HG02588 (cell line): ENCODE data around the gene PIP4K2A.

ENCODE experiments used
- ATAC-seq: cut with Tn5 transposase; IDR thresholded peaks from one replicate; pipeline ENCODE4 v1.9.1; 2021; ENCODE audit warnings: mild to moderate bottlenecking, moderate library complexity; ENCODE audit not compliant: unreplicated experiment

Gene PIP4K2A

GRCh38 chr10:22561909-22562308 lies 152.5 kb downstream of the PIP4K2A start:
- ATAC-seq = no peak

- no peak for ATAC-seq
These were observed 153.5 kb downstream of the PIP4K2A start for GRCh38 chr10:22560913-22561239.

DNA sequence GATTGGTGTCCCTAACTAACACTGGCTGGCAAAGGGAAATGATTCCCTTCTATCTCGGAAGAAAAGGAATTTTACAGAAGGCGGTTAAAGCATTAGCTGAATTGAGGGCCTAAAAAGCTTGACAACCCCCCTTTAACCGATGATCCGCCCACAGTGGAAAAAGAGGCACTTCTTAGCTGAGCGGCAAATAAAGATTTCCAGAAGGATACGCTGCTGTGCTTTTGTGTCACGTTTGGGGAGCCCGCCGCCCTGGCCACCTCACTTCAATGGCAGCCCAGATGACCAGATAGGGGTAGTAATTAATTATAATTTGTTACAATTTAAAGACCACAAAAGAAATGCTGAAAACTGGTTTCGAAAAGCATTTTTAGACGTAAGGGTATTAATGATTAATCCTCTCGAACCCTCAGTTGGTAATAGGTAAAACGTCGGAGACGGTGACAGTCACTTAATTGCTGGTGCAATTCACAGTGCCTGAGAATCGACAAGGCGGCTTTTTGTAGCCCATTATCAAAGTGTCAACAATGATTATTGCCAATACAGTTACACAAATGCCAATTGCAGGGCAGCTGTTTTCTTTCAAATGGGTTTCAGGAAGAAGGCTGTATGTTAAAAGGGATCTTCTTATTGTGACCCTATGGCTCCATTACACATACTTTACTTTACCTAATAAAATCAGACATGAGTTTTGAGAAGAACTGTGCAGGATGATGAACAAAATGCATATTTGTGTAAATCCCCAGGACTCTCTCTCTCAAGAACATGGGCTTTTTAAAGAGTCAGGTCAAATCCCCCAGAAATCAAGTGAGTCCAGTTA lies 154.1 kb downstream of the PIP4K2A start:
- ATAC-seq = no peak

DNA sequence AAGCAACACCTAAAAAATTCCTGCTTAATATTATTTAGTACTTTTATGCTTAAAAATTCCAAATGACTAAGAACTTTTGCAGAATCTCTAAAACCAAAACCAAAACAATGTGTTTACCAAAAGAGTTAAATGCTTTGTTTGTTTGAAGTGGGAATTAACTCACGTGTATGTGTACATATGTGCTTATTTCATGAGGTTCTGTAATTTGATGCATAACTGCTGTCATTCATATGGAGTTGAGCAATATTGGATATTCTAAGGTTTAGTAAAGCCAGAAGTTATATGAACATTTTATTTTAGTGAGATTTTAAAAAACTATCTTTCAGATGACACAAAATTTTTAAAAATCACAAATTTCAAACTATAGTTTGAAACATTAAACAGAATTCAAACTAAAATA lies 157.1 kb downstream of the PIP4K2A start:
- no peak for ATAC-seq

DNA sequence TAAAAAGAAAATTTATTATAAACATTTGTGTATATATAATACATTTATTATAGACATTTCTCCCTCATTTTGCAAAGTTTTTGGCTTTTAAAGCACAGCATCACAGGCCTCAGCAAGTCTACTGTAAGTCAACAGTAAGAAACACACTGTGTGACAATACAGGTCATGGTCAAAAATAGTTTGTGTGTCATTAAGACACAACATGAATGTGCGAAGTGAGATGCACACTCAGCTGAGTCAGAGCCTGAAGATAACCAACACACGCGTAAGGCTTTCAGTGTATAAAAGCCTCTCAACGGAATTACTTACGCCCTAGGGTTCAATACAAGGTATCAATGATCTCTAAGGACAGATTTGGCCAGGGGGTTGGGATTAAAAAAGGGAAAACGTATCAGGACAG lies 157.6 kb downstream of the PIP4K2A start:
- ATAC-seq = no peak

DNA sequence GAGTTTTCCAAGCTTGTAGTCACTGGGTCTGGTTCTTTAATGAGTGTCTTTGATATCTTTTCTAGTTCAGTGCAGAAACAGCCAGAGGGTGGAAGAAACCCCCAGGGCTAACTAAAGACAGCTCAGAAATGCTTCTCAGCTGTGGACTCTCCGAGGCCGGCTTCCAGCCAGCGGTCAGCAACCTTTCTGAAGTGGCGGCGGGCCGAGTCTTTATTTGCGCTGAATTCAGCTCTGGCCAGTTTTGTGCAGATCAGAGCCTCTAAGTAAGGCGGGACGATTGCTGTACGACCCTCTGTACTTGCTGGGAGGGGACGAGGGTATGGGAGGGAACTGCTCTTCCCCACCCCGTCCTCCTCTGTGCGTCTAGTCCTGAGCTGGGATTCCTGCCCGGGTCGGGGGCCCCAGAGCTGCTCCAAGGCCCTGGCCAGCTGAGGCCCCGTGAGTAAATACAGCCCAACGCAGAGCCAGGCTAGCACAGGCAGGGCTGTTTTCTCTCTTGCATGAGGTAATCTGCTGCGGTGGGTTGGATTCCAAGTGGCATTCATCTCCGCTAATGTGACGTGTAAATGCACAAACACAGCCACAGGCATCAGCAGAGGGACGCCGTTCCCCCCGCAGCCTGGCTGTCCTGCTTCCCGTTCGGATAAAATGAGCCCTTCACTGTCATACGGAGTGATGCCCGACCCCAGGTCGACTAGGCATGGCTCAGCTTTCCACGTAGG lies 159.8 kb downstream of the PIP4K2A start:
- no peak for ATAC-seq

- ATAC-seq = no peak
These were observed 160.9 kb downstream of the PIP4K2A start for GRCh38 chr10:22553452-22553995.

DNA sequence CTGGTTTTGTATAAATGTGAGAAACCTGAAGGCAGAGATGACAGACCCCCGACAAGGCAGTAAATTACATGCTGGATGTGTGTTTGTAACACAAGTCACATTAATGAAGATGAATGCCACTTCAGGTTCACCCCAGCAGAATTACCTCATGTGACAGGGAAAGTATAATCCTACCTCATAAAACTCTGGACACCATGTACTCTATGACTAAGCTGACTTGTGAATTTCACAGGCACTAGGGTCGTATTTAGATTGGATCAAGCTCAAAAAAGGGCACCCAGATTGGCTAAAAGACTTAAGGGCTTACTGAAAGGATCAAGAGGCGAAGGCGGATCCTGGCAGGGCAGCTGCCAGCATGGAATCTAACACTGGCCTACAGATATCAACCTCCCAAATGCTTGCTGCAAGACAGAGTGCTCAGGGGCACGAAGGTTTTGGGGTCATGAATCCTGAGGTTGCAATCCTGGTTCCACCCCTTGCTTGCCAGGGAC lies 161.4 kb downstream of the PIP4K2A start:
- no peak for ATAC-seq

DNA sequence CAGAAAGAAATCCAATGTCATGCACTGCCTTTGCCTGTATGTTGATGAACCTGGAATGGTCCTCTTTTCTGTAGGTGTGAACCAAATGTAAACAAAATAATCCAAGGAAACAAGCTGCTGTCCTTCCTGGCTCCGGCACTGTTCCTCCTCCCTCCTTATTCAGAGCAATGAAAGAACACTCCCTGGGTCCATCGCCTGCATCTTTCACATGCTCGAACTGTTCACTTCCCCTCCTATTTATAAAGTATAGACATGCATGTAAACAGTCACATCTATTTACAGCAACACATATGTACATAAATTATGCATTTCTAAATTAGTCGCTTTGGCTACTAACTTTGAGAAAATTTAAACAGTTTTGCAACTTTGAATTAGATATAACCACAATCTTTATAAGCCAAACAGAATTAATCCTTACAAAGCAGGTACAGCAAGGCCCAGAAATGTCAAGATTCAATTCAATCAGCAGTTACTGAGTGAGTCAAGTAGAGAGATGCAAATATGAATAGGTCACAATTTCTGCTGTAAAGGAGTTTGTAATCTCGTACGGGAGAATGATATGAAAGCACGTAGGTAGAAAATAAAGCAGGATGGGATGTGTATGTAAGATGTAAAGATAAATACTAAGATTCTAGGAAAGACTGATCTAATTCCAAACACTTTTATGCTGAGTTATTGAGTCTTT lies 162.6 kb downstream of the PIP4K2A start:
- no peak for ATAC-seq

DNA sequence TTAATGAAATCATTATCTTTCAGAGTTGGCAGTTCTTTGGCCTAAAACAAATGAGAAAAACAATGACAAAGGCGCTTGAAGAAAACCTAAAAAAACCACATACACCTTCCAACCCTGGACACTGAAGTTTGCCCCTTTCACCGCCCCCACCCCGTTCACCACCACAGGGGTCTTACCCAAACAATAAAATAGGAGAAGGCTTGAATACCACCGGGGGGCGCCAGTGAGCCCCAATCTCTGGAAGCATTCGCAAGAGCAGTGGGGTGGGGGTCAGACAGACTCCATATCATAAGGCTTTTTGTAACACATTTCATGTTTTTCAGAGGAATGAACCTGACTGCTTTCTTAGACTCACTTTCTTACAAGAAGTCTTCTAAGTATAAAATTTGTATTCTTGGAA lies 163.6 kb downstream of the PIP4K2A start:
- no peak for ATAC-seq

DNA sequence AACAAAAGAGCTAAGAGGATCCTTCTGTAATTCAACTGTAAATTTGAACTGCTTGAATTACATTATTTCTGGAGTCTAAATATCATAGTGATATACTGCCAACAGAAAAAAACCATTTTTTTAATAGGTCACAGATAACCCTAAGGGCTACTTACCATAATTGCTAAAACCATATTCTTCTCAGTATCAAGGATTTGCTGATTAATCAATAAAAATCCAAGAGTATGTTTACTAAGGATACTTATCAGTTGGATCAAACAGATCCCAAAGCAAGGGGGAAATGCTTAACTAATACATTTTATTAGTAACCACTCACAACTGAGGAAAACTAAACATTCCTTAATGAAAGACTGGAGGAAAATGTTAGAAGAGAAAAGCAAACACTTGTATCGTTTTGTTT lies 166.0 kb downstream of the PIP4K2A start:
- no peak for ATAC-seq

DNA sequence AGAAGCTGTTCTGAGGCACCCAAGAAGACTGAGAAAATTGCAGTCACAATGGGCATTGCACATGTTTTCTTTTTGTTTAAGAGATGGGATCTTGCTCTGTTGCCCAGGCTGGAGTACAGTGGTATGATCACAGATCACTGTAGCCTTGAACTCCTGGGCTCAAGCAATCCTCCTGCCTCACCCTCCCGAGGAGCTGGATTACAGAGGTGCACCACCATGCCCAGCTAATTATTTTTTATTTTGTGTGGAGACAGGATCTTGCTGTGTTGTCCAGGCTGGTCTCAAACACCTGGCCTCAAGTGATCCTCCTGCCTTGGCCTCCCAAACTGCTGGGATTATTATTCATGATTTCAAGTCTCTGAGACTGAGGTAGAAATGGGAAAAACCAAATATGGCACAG lies 168.7 kb downstream of the PIP4K2A start:
- no peak for ATAC-seq

DNA sequence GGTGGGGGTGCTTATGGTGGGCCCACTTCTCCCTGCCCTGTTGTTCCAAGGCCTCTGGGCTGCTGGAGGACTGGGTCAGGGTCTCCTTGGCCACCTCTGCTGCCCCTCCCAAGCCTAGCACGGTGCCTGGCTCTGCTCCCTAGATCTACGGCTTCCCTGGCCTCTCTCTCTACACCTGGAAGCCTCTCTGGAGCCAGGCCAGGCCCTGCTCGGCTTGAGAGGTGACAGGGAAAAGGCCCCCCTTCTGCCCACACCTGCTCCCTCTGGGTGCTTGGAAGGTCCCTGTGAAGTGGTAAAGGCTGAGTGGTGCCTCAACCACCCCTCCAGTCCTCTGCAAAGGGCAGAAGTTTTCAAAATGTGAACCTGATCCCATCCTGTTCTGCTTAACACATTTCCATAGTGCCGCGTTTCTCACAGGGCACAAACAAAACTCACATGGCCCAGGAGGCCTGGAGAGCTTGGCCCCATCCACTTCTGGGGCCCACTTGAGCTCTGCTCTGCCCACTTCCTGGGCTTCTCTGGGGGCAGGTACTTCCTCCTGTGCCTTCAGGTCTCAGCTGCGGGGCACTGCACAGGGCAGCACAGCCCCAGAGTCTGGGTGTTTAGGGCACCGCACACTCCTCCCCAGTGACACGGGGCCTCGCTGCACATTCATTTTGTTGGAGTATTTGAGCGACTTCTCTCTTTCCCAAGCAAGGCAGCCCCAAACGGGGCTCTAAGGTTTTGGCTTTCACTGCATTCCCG lies 169.9 kb downstream of the PIP4K2A start:
- ATAC-seq = no peak

GRCh38 chr10:22542773-22543172 lies 171.6 kb downstream of the PIP4K2A start:
- ATAC-seq = no peak

GRCh38 chr10:22541900-22542299 lies 172.5 kb downstream of the PIP4K2A start:
- no peak for ATAC-seq

GRCh38 chr10:22539579-22540298 lies 174.6 kb downstream of the PIP4K2A start:
- no peak for ATAC-seq

DNA sequence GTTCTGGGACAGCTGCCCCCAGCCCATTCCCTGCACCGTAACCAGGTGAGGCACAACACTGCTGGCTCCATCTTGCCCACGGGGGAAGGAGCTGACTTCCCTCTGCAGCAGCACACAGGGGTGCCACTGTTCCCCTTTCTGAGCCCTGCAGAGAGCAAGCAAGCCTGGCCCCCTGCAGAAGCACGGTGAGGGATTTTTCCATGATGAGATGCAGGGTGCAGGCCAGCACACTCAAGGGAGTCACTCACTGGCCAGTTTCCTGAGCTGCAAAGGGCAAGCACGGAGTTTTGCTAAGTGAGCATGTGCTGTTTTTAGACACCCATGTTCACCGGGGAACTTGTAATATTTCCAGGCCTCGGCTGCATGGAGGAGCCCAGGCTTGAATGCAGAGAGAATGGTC lies 176.6 kb downstream of the PIP4K2A start:
- no peak for ATAC-seq

- ATAC-seq = no peak
These were observed 177.8 kb downstream of the PIP4K2A start for GRCh38 chr10:22536620-22537019.

DNA sequence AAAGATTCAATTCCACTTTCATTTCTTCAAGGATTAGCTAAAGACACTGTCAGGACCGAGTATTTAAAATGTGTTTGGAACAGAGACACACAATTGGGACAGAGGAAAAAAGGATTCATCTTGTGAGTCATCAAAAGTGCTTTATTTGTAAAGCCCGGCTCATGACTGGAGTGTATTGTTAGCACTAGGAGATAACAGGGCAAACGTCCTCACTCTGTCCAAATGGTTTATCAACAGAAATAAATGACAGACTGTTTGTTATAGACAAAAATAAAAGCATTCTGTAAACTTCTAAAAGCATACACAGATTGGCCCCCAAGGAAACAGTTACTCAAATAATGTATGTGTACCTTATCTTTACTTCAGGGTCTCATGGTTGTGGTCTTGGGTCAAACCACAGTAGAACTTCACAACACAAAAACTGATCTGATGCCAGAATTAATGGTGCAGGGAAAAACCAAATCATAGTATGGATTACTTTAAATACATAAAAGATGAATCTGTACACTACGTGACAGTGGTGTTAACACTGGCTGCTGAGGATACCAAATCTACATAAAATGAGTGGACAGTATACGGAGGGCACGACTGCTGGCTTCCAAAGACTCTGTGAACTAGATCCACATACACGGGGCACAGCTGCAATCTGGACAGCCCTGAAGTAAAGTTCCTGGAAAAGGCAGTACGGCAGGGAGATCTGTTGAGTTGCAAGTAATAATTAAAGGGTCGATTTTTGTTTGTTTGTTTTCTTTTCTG lies 179.4 kb downstream of the PIP4K2A start:
- ATAC-seq = no peak
